ENCODE results near the gene TLX3. TPM values are rescaled to one million over a fixed set of nuclear protein-coding genes. Genes with fewer than 3 reads are reported as not detected.

The TLX3 gene
- total RNA-seq, 1 donor from 2014 or later = not detected

- Mint-ChIP-seq H3K36me3 (ENCODE audit: low read depth) (peaks cover 4% of the 10 kb centered on the region), H3K4me1 (ENCODE audit: low read depth) (peaks cover 4% of the 10 kb centered on the region), H3K27ac (no peak overlapping the region), H3K27me3 (ENCODE audit: low read depth) (peaks cover 77% of the 10 kb centered on the region), H3K4me3 (ENCODE audit: low read depth) (no peak overlapping the region), H3K9me3 (no peaks in the 10 kb centered on the region)
- intact Hi-C loops (cut with micrococcal nuclease) = loop anchor here (10.0 kb wide), 1 partner anchor 98 kb away; the partner anchor contains the start of gene FGF18
- DNase-seq (ENCODE audit: low spot score) = no peak
Measured at GRCh38 chr5:171317230-171317629, 8.2 kb downstream of the TLX3 start.

- Mint-ChIP-seq H3K36me3 (ENCODE audit: low read depth) (peaks cover 2% of the 10 kb centered on the region), H3K27ac (no peak overlapping the region), H3K4me1 (ENCODE audit: low read depth) (peaks cover 1% of the 10 kb centered on the region), H3K9me3 (no peaks in the 10 kb centered on the region), H3K4me3 (ENCODE audit: low read depth) (no peak overlapping the region), H3K27me3 (ENCODE audit: low read depth) (peaks cover 78% of the 10 kb centered on the region)
- intact Hi-C loops (cut with micrococcal nuclease) = loop anchor here (2.0 to 10.0 kb wide), 2 partner anchors 19 to 97 kb away; partner anchors contain the start of gene FGF18
- no peak for DNase-seq (ENCODE audit: low spot score)
Measured at GRCh38 chr5:171318026-171318425, 9.0 kb downstream of the TLX3 start.

GRCh38 chr5:171321447-171321846, 12.4 kb downstream of the TLX3 start:
- H3K36me3 Mint-ChIP-seq (ENCODE audit: low read depth) = no peaks in the 10 kb centered on the region
- intact Hi-C loops (cut with micrococcal nuclease) = no loop called here

GRCh38 chr5:171322527-171322926, 13.5 kb downstream of the TLX3 start:
- intact Hi-C loops (cut with micrococcal nuclease) = no loop called here
- Mint-ChIP-seq H3K9me3 (no peaks in the 10 kb centered on the region), H3K36me3 (ENCODE audit: low read depth) (no peaks in the 10 kb centered on the region)

More at GRCh38 chr5:171321447-171321846, 12.4 kb downstream of the TLX3 start:
- H3K4me3 Mint-ChIP-seq (ENCODE audit: low read depth) = no peak overlapping the region
- no peak overlapping the region for H3K27ac Mint-ChIP-seq
- H3K27me3 Mint-ChIP-seq (ENCODE audit: low read depth) = peaks cover 58% of the 10 kb centered on the region
- DNase-seq (ENCODE audit: low spot score) = no peak
- no peaks in the 10 kb centered on the region for H3K4me1 Mint-ChIP-seq (ENCODE audit: low read depth)
- H3K9me3 Mint-ChIP-seq = no peaks in the 10 kb centered on the region

GRCh38 chr5:171323007-171323406, 14.0 kb downstream of the TLX3 start:
- H3K9me3 Mint-ChIP-seq = no peaks in the 10 kb centered on the region
- H3K36me3 Mint-ChIP-seq (ENCODE audit: low read depth) = no peaks in the 10 kb centered on the region
- no peaks in the 10 kb centered on the region for H3K4me1 Mint-ChIP-seq (ENCODE audit: low read depth)
- no peak overlapping the region for H3K4me3 Mint-ChIP-seq (ENCODE audit: low read depth)
- DNase-seq (ENCODE audit: low spot score) = no peak
- intact Hi-C loops (cut with micrococcal nuclease) = no loop called here
- no peak overlapping the region for H3K27ac Mint-ChIP-seq
- H3K27me3 Mint-ChIP-seq (ENCODE audit: low read depth) = peaks cover 49% of the 10 kb centered on the region

More at GRCh38 chr5:171322527-171322926, 13.5 kb downstream of the TLX3 start:
- H3K4me3 Mint-ChIP-seq (ENCODE audit: low read depth) = no peak overlapping the region
- no peak for DNase-seq (ENCODE audit: low spot score)
- no peaks in the 10 kb centered on the region for H3K4me1 Mint-ChIP-seq (ENCODE audit: low read depth)
- H3K27me3 Mint-ChIP-seq (ENCODE audit: low read depth) = peaks cover 53% of the 10 kb centered on the region
- no peak overlapping the region for H3K27ac Mint-ChIP-seq

- H3K27me3 Mint-ChIP-seq (ENCODE audit: low read depth) = peaks cover 44% of the 10 kb centered on the region
- H3K4me1 Mint-ChIP-seq (ENCODE audit: low read depth) = no peaks in the 10 kb centered on the region
- no peak overlapping the region for H3K27ac Mint-ChIP-seq
- no peak for DNase-seq (ENCODE audit: low spot score)
- H3K36me3 Mint-ChIP-seq (ENCODE audit: low read depth) = no peaks in the 10 kb centered on the region
- no peak overlapping the region for H3K4me3 Mint-ChIP-seq (ENCODE audit: low read depth)
- intact Hi-C loops (cut with micrococcal nuclease) = no loop called here
- H3K9me3 Mint-ChIP-seq = no peaks in the 10 kb centered on the region
Measured at GRCh38 chr5:171323806-171324632, 15.0 kb downstream of the TLX3 start.

GRCh38 chr5:171330021-171330420, 21.0 kb downstream of the TLX3 start:
- Mint-ChIP-seq H3K9me3 (no peaks in the 10 kb centered on the region), H3K36me3 (ENCODE audit: low read depth) (no peaks in the 10 kb centered on the region), H3K27me3 (ENCODE audit: low read depth) (peaks cover 16% of the 10 kb centered on the region), H3K4me1 (ENCODE audit: low read depth) (no peaks in the 10 kb centered on the region), H3K4me3 (ENCODE audit: low read depth) (no peak overlapping the region), H3K27ac (no peak overlapping the region)
- intact Hi-C loops (cut with micrococcal nuclease) = no loop called here
- DNase-seq (ENCODE audit: low spot score) = no peak

GRCh38 chr5:171335616-171336015, 26.6 kb downstream of the TLX3 start:
- intact Hi-C loops (cut with micrococcal nuclease) = loop anchor here (2.0 kb wide), 2 partner anchors 17 to 129 kb away; no protein-coding TSS in a partner anchor
- H3K4me3 Mint-ChIP-seq (ENCODE audit: low read depth) = no peak overlapping the region
- H3K36me3 Mint-ChIP-seq (ENCODE audit: low read depth) = no peaks in the 10 kb centered on the region
- no peaks in the 10 kb centered on the region for H3K9me3 Mint-ChIP-seq
- no peak for DNase-seq (ENCODE audit: low spot score)
- peaks cover 40% of the 10 kb centered on the region for H3K27me3 Mint-ChIP-seq (ENCODE audit: low read depth)
- no peak overlapping the region for H3K27ac Mint-ChIP-seq
- H3K4me1 Mint-ChIP-seq (ENCODE audit: low read depth) = no peaks in the 10 kb centered on the region

- no peak for DNase-seq (ENCODE audit: low spot score)
- no peak overlapping the region for H3K27ac Mint-ChIP-seq
- H3K9me3 Mint-ChIP-seq = no peaks in the 10 kb centered on the region
- peak overlapping the region; percentile 10 for H3K4me3 Mint-ChIP-seq (ENCODE audit: low read depth)
- no peaks in the 10 kb centered on the region for H3K4me1 Mint-ChIP-seq (ENCODE audit: low read depth)
- no peaks in the 10 kb centered on the region for H3K36me3 Mint-ChIP-seq (ENCODE audit: low read depth)
- intact Hi-C loops (cut with micrococcal nuclease) = loop anchor here (2.0 kb wide), 2 partner anchors 18 to 130 kb away; no protein-coding TSS in a partner anchor
- H3K27me3 Mint-ChIP-seq (ENCODE audit: low read depth) = peaks cover 40% of the 10 kb centered on the region
Measured at GRCh38 chr5:171336521-171337209, 27.6 kb downstream of the TLX3 start.

- no peak overlapping the region for H3K27ac Mint-ChIP-seq
- no peaks in the 10 kb centered on the region for H3K4me1 Mint-ChIP-seq (ENCODE audit: low read depth)
- peaks cover 40% of the 10 kb centered on the region for H3K27me3 Mint-ChIP-seq (ENCODE audit: low read depth)
- no peak overlapping the region for H3K4me3 Mint-ChIP-seq (ENCODE audit: low read depth)
- DNase-seq (ENCODE audit: low spot score) = no peak
- H3K9me3 Mint-ChIP-seq = no peaks in the 10 kb centered on the region
- no peaks in the 10 kb centered on the region for H3K36me3 Mint-ChIP-seq (ENCODE audit: low read depth)
- intact Hi-C loops (cut with micrococcal nuclease) = loop anchor here (2.0 kb wide), 2 partner anchors 18 to 130 kb away; no protein-coding TSS in a partner anchor
Measured at GRCh38 chr5:171337210-171337569, 28.1 kb downstream of the TLX3 start.

GRCh38 chr5:171340042-171340441, 31.0 kb downstream of the TLX3 start:
- peaks cover 32% of the 10 kb centered on the region for H3K27me3 Mint-ChIP-seq (ENCODE audit: low read depth)
- no peak for DNase-seq (ENCODE audit: low spot score)
- H3K9me3 Mint-ChIP-seq = no peaks in the 10 kb centered on the region
- no peak overlapping the region for H3K4me3 Mint-ChIP-seq (ENCODE audit: low read depth)
- H3K4me1 Mint-ChIP-seq (ENCODE audit: low read depth) = no peaks in the 10 kb centered on the region
- intact Hi-C loops (cut with micrococcal nuclease) = no loop called here
- H3K36me3 Mint-ChIP-seq (ENCODE audit: low read depth) = no peaks in the 10 kb centered on the region
- no peak overlapping the region for H3K27ac Mint-ChIP-seq

GRCh38 chr5:171340491-171340890, 31.4 kb downstream of the TLX3 start:
- H3K27ac Mint-ChIP-seq = no peak overlapping the region
- no peak overlapping the region for H3K4me3 Mint-ChIP-seq (ENCODE audit: low read depth)
- H3K27me3 Mint-ChIP-seq (ENCODE audit: low read depth) = peaks cover 27% of the 10 kb centered on the region
- no peaks in the 10 kb centered on the region for H3K9me3 Mint-ChIP-seq
- intact Hi-C loops (cut with micrococcal nuclease) = no loop called here
- no peaks in the 10 kb centered on the region for H3K36me3 Mint-ChIP-seq (ENCODE audit: low read depth)
- no peaks in the 10 kb centered on the region for H3K4me1 Mint-ChIP-seq (ENCODE audit: low read depth)
- no peak for DNase-seq (ENCODE audit: low spot score)
